Measurements from ENCODE around the gene SEC14L1.
"Not testable (repeated sequence)": the region's sequence is repeated elsewhere in the genome, so short reads cannot be mapped to it uniquely, and the experiment has no call there.

SEC14L1 gene

DNA sequence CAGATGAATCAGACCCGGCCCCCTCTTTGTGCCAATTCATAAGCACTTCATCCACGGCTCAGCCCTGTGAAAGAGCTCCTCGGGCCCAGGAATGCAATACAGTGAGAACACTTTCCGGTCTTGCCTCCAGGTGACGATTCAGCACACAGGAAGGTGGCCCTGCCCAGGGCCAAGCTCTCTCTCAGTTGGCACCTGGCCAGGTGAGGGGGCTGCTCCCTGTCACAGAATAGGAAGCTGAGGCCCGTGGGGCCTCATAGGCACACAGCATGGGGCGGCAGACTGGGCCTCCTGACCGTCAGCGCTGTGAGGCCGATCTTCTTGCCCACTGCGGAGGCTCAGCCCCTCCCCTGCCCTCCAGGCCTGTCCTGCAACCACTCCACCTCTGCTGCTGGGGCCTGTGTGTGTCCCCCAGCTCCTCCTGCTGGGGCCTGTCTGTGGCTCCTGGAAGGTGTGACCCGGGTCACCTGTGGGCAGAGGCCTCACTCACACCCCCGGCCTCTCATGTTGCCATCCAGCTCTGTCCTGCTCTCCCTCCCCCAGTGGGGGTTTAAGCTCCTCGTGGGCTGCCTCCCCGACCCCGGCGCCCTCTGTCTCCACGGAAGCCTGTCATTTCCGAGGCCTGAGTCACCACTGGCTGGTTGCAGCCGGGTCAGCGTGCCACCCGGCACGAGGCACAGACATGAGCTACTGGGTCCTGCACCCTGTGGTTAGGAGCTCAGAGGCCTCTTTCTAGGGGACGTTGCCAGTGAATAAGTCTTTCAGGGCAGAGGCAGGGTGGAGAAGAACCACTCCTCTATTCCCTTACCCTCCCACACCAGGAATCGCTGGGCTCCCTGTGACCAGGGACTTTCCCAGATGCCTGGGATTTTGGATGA, 114.4 kb downstream of the SEC14L1 start:
- Histone ChIP-seq H3K9ac (no peak overlapping the region), H4K20me1 (no peaks in the 10 kb centered on the region), H3K36me3 (no peaks in the 10 kb centered on the region), H3K27ac (no peak overlapping the region), H3K4me3 (no peak overlapping the region), H3K9me3 (replicated peaks in 1 of 11) (no peaks in the 10 kb centered on the region), H3K27me3 (0 out of 22 replicates have a peak, but pooled peaks cover 0 to 4% (median 0%) of the 10 kb centered on the region in 11 experiments), H3K4me2 (no peak overlapping the region; a peak in 1 of 22 replicates), H3K4me1 (peaks cover 0 to 5% (median 0%) of the 10 kb centered on the region in 10 experiments; a peak in 1 of 20 replicates)
- TF ChIP-seq Cebpa-rat (IDR thresholded peaks at IDR 0.05): no peak

DNA sequence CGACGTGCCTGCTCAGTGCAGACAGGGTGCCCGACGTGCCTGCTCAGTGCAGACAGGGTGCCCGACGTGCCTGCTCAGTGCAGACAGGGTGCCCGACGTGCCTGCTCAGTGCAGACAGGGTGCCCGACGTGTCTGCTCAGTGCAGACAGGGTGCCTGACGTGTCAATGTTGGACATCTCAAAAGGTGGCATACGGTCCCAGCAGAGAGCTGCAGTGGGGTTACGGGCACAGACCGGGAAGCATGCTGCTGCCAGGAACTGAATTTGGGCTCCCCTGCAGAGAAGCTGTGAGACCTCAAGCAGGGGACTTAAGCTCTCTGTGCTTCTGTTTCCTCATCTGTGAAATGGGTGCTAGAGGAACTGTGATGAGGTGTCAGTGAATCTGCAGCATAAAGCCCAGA, 115.2 kb downstream of the SEC14L1 start:
- not testable (repeated sequence) for H3K9ac ChIP-seq; H3K4me2 ChIP-seq; H3K27me3 ChIP-seq; H3K27ac ChIP-seq; H3K36me3 ChIP-seq; H3K4me1 ChIP-seq; H4K20me1 ChIP-seq; H3K4me3 ChIP-seq; H3K9me3 ChIP-seq (replicated peaks in 1 of 11)

DNA sequence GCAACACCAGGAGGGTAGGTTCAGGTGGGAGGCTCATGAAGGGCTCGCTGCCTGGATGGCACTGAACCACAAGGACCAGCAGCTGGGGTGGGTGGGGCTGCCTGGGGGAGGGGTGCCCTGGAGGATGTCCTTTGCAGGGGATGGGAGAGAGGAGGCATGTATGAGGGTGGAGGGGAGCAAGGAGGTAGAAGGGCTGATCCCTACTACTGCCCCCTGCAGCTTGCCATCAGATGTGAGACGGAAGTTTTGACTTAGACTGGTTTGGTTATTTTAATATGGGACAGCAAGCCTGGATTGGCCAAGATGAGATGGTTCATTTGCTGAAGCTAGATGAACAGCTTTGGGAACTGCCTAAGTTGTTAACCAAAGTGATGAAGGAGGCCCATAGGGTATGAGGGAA, 115.9 kb downstream of the SEC14L1 start:
- Histone ChIP-seq H3K27me3 (0 out of 22 replicates have a peak, but pooled peaks cover 0 to 4% (median 0%) of the 10 kb centered on the region in 11 experiments), H3K4me2 (no peak overlapping the region), H3K4me3 (no peak overlapping the region)

DNA sequence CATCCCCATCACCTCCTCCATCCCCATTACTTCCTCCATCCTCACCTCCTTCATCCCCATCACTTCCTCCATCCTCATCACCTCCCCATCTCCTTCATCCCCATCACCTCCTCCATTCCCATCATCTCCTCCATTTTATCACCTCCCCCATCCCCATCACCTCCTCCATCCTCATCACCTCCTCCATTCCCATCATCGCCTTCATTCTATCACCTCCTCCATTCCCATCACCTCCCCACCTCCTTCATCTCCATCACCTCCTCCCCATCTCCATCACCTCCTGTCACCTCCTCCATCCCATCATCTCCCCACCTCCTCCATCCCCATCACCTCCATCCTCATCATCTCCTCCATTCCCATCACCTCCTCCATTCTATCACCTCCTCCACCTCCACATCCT, 116.4 kb downstream of the SEC14L1 start:
- 0 out of 22 replicates have a peak, but pooled peaks cover 0 to 4% (median 0%) of the 10 kb centered on the region in 11 experiments for H3K27me3 ChIP-seq
- H3K4me2 ChIP-seq: no peak overlapping the region
- no peak overlapping the region for H3K27ac ChIP-seq
- H3K9me3 ChIP-seq (replicated peaks in 1 of 11): no peaks in the 10 kb centered on the region
- H3K9ac ChIP-seq: no peak overlapping the region
- peaks cover 0 to 15% (median 6%) of the 10 kb centered on the region in 10 experiments; a peak in 9 of 20 replicates for H3K4me1 ChIP-seq
- H3K4me3 ChIP-seq: no peak overlapping the region
- no peaks in the 10 kb centered on the region for H3K36me3 ChIP-seq
- TF ChIP-seq Cebpa-rat (IDR thresholded peaks at IDR 0.05): no peak
- no peaks in the 10 kb centered on the region for H4K20me1 ChIP-seq

More for the DNA sequence above, 115.9 kb downstream of the SEC14L1 start:
- H3K9ac ChIP-seq: no peak overlapping the region
- H3K27ac ChIP-seq: no peak overlapping the region
- H4K20me1 ChIP-seq: no peaks in the 10 kb centered on the region
- H3K36me3 ChIP-seq: no peaks in the 10 kb centered on the region
- TF ChIP-seq Cebpa-rat (IDR thresholded peaks at IDR 0.05): no peak
- no peaks in the 10 kb centered on the region for H3K9me3 ChIP-seq (replicated peaks in 1 of 11)
- peaks cover 0 to 15% (median 6%) of the 10 kb centered on the region in 10 experiments; a peak in 9 of 20 replicates for H3K4me1 ChIP-seq

DNA sequence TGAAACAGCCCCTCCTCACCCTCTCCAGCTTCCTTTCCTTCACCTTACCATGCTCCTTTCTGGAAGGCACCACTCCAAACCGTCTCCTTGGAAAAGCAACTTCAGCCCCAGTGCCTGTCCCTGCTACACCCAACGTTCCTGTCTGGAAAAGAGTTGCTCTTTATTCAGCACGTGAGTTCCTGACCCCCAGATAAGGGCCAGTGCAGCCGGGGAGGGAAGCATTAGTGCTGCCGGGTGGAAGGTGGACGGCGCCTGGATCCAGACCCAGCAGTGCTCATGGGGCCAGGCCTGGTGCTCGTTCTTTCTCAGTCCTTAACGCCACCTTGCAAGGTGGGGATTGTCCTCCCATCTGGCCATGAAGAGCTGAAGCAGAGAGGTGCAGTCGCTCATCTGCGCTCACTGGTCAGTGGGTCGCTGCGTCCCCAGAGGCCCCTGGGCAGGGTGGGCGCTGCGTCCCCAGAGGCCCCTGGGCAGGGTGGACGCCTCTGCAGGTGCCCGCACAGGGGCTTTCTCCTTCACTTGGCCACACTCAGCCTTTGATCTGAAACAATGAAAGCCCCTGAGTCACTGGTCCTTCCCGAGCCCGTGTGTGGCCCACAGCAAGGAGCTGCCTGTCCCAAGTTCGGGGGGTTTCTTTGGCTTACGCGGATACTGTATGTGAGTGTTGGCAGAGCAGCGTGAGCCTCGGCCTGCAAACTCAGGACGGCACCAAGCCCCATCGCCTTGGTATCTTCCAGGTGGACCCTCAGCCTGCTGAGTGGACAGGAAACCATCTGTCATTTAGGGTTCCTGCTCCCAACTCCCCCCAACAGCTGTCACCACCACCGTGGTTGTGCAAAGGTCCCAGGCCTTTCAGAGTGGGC, 117.1 kb downstream of the SEC14L1 start:
- Histone ChIP-seq H4K20me1 (no peaks in the 10 kb centered on the region), H3K9me3 (replicated peaks in 1 of 11) (no peaks in the 10 kb centered on the region), H3K4me2 (no peak overlapping the region), H3K4me3 (no peak overlapping the region), H3K27ac (no peak overlapping the region), H3K36me3 (no peaks in the 10 kb centered on the region), H3K27me3 (0 out of 22 replicates have a peak, but pooled peaks cover 0 to 4% (median 0%) of the 10 kb centered on the region in 11 experiments), H3K9ac (no peak overlapping the region), H3K4me1 (peaks cover 0 to 15% (median 6%) of the 10 kb centered on the region in 10 experiments; a peak in 9 of 20 replicates)
- no peak for TF ChIP-seq Cebpa-rat (IDR thresholded peaks at IDR 0.05)

DNA sequence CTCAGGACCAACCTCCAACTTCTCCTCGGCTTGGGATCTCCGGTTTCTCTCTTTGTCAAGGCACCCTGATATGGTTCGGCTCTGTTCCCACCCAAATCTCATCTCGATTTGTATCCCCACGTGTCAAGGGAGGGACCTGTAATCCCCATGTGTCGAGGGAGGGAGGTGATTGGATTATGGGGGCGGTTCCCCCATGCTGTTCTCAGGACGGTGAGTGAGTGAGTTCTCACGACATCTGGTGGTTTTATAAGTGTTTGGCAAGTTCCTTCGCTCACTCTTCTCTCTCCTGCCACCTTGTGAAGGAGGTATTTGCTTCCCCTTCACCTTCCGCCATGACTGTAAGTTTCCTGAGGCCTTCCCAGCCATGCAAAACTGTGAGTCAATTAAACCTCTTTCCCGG, 117.9 kb downstream of the SEC14L1 start:
- no peak overlapping the region for H3K27ac ChIP-seq
- H3K4me2 ChIP-seq: no peak overlapping the region
- no peaks in the 10 kb centered on the region for H3K36me3 ChIP-seq
- H3K27me3 ChIP-seq: 0 out of 22 replicates have a peak, but pooled peaks cover 0 to 4% (median 0%) of the 10 kb centered on the region in 11 experiments
- TF ChIP-seq Cebpa-rat (IDR thresholded peaks at IDR 0.05): no peak
- H4K20me1 ChIP-seq: no peaks in the 10 kb centered on the region
- no peak overlapping the region for H3K9ac ChIP-seq
- no peak overlapping the region for H3K4me3 ChIP-seq
- H3K9me3 ChIP-seq (replicated peaks in 1 of 11): no peaks in the 10 kb centered on the region
- peaks cover 0 to 15% (median 6%) of the 10 kb centered on the region in 10 experiments; a peak in 9 of 20 replicates for H3K4me1 ChIP-seq

DNA sequence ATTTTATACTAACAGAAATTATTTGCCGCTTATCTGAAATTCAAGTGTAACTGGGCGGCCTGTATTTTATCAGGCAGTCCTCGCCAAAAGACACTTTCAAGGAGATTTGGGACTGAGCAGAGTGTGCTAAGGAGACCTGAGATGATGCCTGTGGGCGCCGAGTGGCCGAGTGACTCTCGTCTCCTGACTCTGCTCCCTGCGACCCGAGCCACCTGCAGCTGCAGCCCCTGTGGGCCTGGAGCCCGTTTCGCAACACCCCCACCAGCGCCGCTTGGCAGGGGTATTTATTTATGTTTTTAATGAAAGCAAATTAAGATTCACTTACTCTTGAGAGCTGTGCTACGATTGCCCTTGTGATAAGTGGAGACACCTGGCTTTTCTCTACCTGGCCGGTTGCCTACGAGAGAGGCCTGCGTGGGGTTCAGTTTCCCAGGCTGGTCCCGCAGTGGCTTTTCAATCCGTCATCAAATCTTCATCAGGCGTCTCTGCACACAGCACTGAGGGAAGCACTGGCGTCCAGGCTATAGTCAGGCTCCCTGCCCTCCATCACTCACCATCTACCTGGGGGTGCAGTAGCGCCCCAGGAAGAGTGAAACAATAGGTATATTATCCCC, 124.0 kb downstream of the SEC14L1 start:
- Histone ChIP-seq H4K20me1 (no peaks in the 10 kb centered on the region), H3K36me3 (no peaks in the 10 kb centered on the region), H3K27ac (no peak overlapping the region), H3K9me3 (replicated peaks in 1 of 11) (no peaks in the 10 kb centered on the region), H3K27me3 (no peaks in the 10 kb centered on the region), H3K9ac (no peak overlapping the region; a peak in 1 of 22 replicates), H3K4me2 (peak overlapping the region in 3 of 11 experiments; percentile 10 to 37 (median 20); a peak in 3 of 22 replicates), H3K4me3 (no peak overlapping the region), H3K4me1 (peaks cover 0 to 22% (median 9%) of the 10 kb centered on the region in 10 experiments; a peak in 12 of 20 replicates)
- TF ChIP-seq Cebpa-rat (IDR thresholded peaks at IDR 0.05): peak in 3 of 11 experiments; percentile 22 to 42 (median 31); a peak in 1 of 22 replicates

DNA sequence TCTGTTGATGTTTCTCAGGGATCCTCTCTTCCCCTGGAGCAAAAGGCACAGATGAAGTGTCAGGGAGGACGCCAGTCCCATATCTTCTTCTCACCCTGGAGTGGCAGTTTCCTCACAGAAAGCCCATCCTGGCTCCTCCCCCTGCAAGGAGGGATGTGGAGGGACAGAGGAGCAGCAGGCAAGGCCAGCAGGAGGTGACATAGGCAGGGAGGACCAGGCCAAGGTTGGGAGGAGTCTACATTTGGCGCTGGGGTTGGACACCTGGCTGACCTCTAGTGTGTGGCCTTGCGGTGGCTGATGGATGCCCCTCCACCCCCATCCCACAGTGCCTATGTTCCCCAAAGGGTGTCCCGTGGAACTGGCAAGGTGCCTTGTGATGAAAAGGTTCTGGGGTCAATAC, 125.4 kb downstream of the SEC14L1 start:
- no peaks in the 10 kb centered on the region for H3K9me3 ChIP-seq (replicated peaks in 1 of 11)
- H3K36me3 ChIP-seq: no peaks in the 10 kb centered on the region
- no peak overlapping the region for H3K4me3 ChIP-seq
- TF ChIP-seq Cebpa-rat (IDR thresholded peaks at IDR 0.05): no peak
- H4K20me1 ChIP-seq: no peaks in the 10 kb centered on the region
- no peak overlapping the region for H3K9ac ChIP-seq
- peaks cover 0 to 17% (median 4%) of the 10 kb centered on the region in 10 experiments; a peak in 12 of 20 replicates for H3K4me1 ChIP-seq
- H3K27ac ChIP-seq: no peak overlapping the region
- H3K27me3 ChIP-seq: no peaks in the 10 kb centered on the region
- no peak overlapping the region for H3K4me2 ChIP-seq

Measured in BLaER1 treated with 17β-estradiol and CSF1 and Interleukin-3, amounts not matched to agents 10 nM and 100 nM (cell line).